Retinal pigment epithelial cell (primary cell): Measurements from ENCODE around the gene ZNF132.
A peak's percentile ranks its signal among the peaks of the same experiment; 100 is the strongest.
"Not testable (repeated sequence)": the region's sequence is repeated elsewhere in the genome, so short reads cannot be mapped to it uniquely, and the experiment has no call there.

Experiments
- DNase-seq: peaks from one replicate; pipeline ENCODE4 v3.0.0-alpha.2; 2010; ENCODE audit warnings: low read depth
- H3K4me3 ChIP-seq: 2 replicates; pipeline ENCODE4 v1.5.1; 2011; ENCODE audit warnings: mild to moderate bottlenecking, low read length, control low read depth, moderate library complexity
- TF ChIP-seq, protein P1 (sequence below): conservative IDR thresholded peaks from 2 replicates; pipeline ENCODE4 v1.5.1; 2011; ENCODE audit warnings: low read depth, low read length, control low read depth, inconsistent platforms

The ZNF132 gene

DNA sequence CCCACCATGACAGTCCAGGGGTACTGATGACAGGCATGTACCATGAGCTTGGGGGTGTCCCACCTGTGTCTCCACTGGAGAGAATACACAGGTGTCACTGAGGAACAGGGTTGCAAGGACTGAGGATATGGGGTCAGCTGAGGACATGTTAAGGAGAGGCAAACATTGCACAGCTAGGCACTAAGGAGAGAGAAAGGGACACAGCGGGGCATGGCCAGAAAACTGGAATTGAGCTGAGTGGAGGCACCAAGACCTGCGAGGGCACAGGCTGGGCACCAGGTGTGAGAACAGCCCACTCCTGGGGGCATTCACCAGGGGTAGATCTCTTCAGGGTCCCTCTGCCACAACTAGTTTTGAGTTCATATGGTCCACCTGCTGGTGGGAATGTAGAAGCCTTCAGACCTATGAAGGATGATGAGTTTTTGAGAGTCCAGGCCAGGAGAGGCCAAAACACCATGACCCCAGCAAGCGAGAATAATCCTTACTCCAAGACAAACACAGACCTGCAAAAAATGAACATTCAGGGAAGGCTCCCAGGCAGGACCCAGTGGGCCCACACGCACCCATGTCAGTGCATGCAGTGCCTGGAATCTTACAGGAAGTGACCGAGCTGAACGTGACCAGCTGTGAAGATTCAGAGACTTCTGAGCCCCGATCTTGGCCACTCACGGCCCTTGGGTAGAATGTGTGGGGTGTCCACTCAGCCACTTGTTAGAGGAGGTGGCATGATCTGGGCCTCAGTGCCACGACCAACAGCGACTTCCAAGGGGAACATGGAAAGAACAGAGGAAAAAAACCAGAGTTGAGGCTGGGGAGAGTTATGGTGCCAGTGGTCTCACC is 32.9 kb downstream of the ZNF132 start:
- TF ChIP-seq, protein P1, sequence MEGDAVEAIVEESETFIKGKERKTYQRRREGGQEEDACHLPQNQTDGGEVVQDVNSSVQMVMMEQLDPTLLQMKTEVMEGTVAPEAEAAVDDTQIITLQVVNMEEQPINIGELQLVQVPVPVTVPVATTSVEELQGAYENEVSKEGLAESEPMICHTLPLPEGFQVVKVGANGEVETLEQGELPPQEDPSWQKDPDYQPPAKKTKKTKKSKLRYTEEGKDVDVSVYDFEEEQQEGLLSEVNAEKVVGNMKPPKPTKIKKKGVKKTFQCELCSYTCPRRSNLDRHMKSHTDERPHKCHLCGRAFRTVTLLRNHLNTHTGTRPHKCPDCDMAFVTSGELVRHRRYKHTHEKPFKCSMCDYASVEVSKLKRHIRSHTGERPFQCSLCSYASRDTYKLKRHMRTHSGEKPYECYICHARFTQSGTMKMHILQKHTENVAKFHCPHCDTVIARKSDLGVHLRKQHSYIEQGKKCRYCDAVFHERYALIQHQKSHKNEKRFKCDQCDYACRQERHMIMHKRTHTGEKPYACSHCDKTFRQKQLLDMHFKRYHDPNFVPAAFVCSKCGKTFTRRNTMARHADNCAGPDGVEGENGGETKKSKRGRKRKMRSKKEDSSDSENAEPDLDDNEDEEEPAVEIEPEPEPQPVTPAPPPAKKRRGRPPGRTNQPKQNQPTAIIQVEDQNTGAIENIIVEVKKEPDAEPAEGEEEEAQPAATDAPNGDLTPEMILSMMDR: peak; percentile 46
- no peak for DNase-seq
- H3K4me3 ChIP-seq: peak overlapping the region; percentile 88

GRCh38 chr19:58403920-58404478 is 36.0 kb downstream of the ZNF132 start:
- not testable (repeated sequence) for DNase-seq

GRCh38 chr19:58401840-58402421 is 38.0 kb downstream of the ZNF132 start:
- peak overlapping the region; percentile 76 for H3K4me3 ChIP-seq
- TF ChIP-seq, protein P1: no peak
- DNase-seq: no peak

More at GRCh38 chr19:58403920-58404478, 36.0 kb downstream of the ZNF132 start:
- H3K4me3 ChIP-seq: not testable (repeated sequence)

DNA sequence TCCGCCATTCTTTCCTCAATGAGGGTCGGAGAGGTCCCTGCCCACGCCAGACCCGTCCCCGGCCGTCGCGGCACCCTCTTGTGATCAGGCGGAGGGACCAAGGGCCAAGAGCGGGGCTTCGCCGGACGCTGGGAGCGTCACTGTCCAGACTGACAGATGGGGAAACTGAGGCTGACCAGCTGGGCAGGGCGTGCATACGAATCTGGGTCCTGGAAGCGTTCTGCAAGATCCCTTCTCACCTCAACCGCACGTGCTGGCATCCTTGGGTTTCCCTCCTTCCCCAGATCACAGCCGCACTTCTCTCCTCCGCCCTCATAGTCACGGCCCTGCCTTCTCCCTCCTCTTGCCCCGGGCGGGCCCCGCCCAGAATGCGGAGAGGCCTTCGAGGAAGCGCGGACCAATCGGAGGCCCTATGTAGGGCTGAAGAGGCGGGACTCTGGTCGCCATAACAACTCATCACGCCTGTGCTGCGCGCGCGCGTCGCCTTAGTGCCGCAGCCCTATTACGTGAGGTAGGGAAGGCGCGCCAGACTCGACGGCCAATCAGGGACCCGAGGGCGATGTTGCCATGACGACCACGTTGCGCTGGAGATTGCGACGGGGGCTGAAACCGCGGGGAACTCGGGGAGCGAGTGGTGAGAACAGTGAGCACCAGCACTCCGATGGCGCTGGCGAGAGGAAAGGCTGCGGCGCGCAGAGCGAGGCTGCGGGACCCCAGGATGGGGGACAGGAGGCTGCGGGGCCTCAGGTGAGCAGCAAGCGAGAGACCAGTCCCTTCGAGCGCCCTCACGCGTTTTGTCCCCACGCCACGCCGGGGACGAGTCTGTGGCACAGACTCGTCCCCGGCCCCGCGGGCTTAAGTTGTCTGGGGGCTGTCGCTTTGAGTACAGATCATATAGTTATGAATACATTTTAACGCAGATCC is 38.8 kb downstream of the ZNF132 start:
- peak overlapping the region; percentile 76 for H3K4me3 ChIP-seq
- DNase-seq: peak; percentile 97
- TF ChIP-seq, protein P1: peak; percentile 2

DNA sequence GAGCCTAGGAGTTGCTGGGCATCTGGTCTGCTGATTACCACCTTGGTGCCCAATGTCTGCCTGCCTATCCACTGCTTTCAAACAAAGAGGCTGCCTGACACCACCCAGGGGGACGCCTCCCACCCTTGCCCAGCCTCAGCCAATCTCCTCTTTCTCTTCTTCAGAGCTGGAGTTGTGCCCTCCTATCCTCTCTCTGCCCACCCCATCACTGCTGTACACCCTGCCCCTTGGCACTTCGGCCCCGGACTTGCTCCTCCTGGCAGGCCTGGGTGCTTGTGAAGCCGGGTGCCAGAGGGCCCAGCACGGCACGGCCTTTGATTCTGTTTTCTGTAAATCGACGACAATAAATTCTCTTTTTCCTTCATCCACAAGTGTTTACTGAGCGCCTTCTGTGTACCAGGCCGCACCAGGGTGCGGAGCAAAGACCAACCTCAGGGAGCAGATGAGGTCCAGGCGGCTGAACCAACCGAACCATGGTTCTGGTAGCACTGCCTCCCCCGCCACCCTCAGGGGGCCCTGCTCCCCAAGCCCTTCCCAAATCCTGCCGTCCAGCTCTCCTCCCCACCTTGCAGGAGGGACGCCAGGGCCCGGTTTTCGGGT is 39.5 kb downstream of the ZNF132 start:
- TF ChIP-seq, protein P1: no peak
- peak overlapping the region; percentile 61 for H3K4me3 ChIP-seq
- no peak for DNase-seq

DNA sequence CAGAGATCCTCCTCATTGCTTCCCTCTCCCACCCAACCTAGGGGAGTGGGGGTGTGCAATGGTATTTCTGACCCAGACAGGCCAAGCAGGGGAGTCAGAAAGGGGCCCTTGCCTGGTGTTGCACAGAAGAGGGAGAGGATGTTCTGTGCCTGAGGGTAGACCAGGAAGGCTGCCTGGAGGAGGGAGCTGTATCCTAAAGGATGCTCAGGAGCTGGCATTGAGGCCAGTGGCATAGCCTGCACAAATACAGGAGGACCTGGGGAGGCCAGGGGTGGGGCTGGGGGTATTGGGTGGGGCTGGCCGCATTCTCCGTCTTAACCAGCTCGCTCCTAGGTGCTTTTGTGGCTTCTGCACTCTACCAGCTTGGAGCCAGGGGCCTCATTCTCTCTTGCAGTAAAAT is 40.0 kb downstream of the ZNF132 start:
- no peak for DNase-seq
- TF ChIP-seq, protein P1: no peak
- no peak overlapping the region for H3K4me3 ChIP-seq

DNA sequence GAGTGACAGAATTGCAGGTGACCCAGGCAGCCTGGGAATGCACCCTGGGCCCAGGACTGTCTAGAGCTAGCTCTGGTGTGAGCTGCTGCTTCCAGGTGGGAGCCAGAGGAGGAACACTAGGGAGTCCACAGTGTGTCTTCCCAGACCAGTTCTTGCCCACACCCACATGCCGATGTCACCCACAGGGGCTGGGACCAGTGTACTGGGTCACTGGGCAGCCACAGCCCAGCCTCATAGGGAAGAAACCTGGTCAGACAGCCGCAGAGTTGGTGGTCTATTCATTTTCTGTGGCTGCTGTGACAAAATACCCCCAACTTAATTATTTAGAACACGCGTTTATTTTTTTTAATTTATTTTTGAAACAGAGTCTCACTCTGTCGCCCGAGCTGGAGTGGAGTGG is 41.4 kb downstream of the ZNF132 start:
- no peak for DNase-seq
- H3K4me3 ChIP-seq: no peak overlapping the region
- TF ChIP-seq, protein P1: no peak
